Transverse colon (tissue), 4 donors: Measurements from ENCODE around the gene ADIPOR1. TPM values are rescaled to one million over a fixed set of nuclear protein-coding genes. Genes with fewer than 3 reads are reported as not detected.

Source experiments
- DNase-seq: peaks from one replicate; pipeline ENCODE4 v3.0.0-alpha.2; 2019
- H3K27ac ChIP-seq, 4 donors: fragments of 200-600 bp; sonication (generic); 2 replicates each; pipeline ENCODE4 v1.5.1; 2016 to 2018; ENCODE audit warnings: inconsistent platforms in 4 of 4
- H3K27me3 ChIP-seq: fragments of 200-600 bp; sonication (generic); 2 replicates; pipeline ENCODE4 v1.5.1; 2017; ENCODE audit warnings: inconsistent platforms
- H3K36me3 ChIP-seq, 4 donors: fragments of 200-600 bp; sonication (generic); 2 replicates each; pipeline ENCODE4 v1.5.1; 2017 to 2019; ENCODE audit warnings: inconsistent platforms in 4 of 4
- H3K4me1 ChIP-seq, 4 donors: fragments of 200-600 bp; sonication (generic); 2 replicates each; pipeline ENCODE4 v1.5.1; 2017 to 2020; ENCODE audit warnings: inconsistent platforms in 4 of 4
- H3K4me3 ChIP-seq, 4 donors: fragments of 200-600 bp; sonication (generic); 1 replicate in 1 of 4; 2 replicates in 3 of 4; pipeline versions ENCODE4 v1.5.1 to v1.6.1; 2017 to 2019; ENCODE audit warnings: inconsistent platforms in 4 of 4
- H3K9me3 ChIP-seq, 2 donors: fragments of 200-600 bp; sonication (generic); 2 replicates each; pipeline ENCODE4 v1.5.1; 2017 to 2019; ENCODE audit warnings: inconsistent platforms in 2 of 2
- EP300 ChIP-seq: sonication (generic); formaldehyde crosslinking; IDR thresholded peaks from one replicate; pipeline ENCODE4 v1.6.1; 2017; ENCODE audit warnings: antibody characterized with exemption, low read depth
- POLR2A ChIP-seq: fragments of 450-650 bp; IDR thresholded peaks from one replicate; pipeline ENCODE4 v1.6.1; 2016; ENCODE audit warnings: antibody characterized with exemption, mild to moderate bottlenecking, moderate library complexity
- POLR2AphosphoS5 ChIP-seq, 3 donors: sonication (generic); formaldehyde crosslinking; IDR thresholded peaks; one replicate each; pipeline ENCODE4 v1.6.1; 2016; ENCODE audit warnings: antibody characterized with exemption in 3 of 3
- WGBS, 2 donors: methylation state at CpG; one replicate each; pipeline ENCODE4 v1.1.5; 2018; ENCODE audit warnings: low coverage in 1 of 2; 5-methylcytosine and 5-hydroxymethylcytosine counted together
- in situ Hi-C, 4 donors: fragments of 200-750 bp; cut with MboI; loops; one replicate each; pipeline versions ENCODE4 v1.15.0 to v1.15.1; 2017; ENCODE audit warnings: low sequenced_read_pairs in 3 of 4, low pct_ligation_motif_present in 1 of 4, low pct_unique_long_range_greater_than_20kb in 1 of 4
- intact Hi-C: fragments of 100-400 bp; cut with DNase I; formaldehyde crosslinking; loops from one replicate; pipeline ENCODE4 v1.15.1; 2023; ENCODE audit warnings: low total_unique reads
- total RNA-seq, 4 donors: library from RNA; depleted of rRNA; stranded (reverse); fragments of >200 nt; gene quantifications; one replicate each; pipeline ENCODE4 v1.1.0, GENCODE V29; 2016
- TF ChIP-seq, protein P1 (sequence below), 5 experiments: fragments of 200-600 bp in 3 of 5; fragments of 450-650 bp in 2 of 5; sonication (generic) in 3 of 5; IDR thresholded peaks; 1 replicate in 2 of 5; 2 replicates in 3 of 5; pipeline ENCODE4 v1.5.1; 2016 to 2017; ENCODE audit warnings: antibody characterized with exemption in 5 of 5, inconsistent platforms in 3 of 5, mild to moderate bottlenecking in 2 of 5, moderate library complexity in 1 of 5

The ADIPOR1 gene
- total RNA-seq, 4 donors from 2014 or later = 19.1 to 103 (median 60.6) TPM

DNA sequence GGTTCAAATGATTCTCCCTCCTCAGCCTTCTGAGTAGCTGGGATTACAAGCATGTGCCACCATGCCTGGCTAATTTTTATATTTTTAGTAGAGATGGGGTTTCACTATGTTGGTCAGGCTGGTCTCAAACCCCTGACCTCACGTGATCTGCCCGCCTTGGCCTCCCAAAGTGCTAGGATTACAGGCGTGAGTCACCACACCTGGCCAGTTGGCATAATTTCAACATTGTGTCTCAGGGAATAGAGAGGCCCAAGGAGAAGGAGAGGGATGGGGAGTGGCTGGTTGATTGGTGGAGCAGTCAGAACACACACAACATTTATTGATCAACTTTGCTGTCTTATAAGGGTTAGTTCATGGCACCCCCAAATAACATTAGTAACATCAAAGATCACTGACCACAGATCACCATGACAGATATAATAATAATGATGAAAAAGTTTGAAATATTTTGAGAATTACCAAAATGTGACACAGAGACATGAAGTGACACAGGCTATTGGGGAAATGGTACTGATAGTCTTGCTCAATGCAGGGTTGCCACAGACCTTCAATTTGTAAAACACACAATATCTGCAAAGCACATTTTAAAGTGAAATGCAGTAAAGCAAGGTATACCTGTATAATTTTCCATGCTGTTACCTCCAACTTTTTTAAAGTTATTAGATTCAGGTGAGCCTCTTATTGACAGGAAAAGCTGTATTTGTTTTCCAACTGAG, 24.8 kb upstream of the ADIPOR1 start:
- TF ChIP-seq EP300 (no peak), POLR2A (no peak), POLR2AphosphoS5 (IDR thresholded peaks at IDR 0.05) (no peak)
- TF ChIP-seq, protein P1, sequence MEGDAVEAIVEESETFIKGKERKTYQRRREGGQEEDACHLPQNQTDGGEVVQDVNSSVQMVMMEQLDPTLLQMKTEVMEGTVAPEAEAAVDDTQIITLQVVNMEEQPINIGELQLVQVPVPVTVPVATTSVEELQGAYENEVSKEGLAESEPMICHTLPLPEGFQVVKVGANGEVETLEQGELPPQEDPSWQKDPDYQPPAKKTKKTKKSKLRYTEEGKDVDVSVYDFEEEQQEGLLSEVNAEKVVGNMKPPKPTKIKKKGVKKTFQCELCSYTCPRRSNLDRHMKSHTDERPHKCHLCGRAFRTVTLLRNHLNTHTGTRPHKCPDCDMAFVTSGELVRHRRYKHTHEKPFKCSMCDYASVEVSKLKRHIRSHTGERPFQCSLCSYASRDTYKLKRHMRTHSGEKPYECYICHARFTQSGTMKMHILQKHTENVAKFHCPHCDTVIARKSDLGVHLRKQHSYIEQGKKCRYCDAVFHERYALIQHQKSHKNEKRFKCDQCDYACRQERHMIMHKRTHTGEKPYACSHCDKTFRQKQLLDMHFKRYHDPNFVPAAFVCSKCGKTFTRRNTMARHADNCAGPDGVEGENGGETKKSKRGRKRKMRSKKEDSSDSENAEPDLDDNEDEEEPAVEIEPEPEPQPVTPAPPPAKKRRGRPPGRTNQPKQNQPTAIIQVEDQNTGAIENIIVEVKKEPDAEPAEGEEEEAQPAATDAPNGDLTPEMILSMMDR (IDR thresholded peaks at IDR 0.05) = no peak
- intact Hi-C loops = no loop called here
- WGBS, 2 donors = 56% methylated on average over 3 of the region's 3 CpGs; no CpG with 5 or more reads in 1 of the 2 donors
- no peaks in the 10 kb centered on the region for H3K9me3 ChIP-seq
- no peak for DNase-seq
- H3K27me3 ChIP-seq = no peaks in the 10 kb centered on the region
- no peak overlapping the region for H3K27ac ChIP-seq
- in situ Hi-C loops = loop anchor here in 1 of 4 donors (25.0 kb wide), 1 partner anchor 221 kb away; no protein-coding TSS in a partner anchor
- no peak overlapping the region for H3K4me3 ChIP-seq
- H3K36me3 ChIP-seq = no peaks in the 10 kb centered on the region
- no peaks in the 10 kb centered on the region for H3K4me1 ChIP-seq

DNA sequence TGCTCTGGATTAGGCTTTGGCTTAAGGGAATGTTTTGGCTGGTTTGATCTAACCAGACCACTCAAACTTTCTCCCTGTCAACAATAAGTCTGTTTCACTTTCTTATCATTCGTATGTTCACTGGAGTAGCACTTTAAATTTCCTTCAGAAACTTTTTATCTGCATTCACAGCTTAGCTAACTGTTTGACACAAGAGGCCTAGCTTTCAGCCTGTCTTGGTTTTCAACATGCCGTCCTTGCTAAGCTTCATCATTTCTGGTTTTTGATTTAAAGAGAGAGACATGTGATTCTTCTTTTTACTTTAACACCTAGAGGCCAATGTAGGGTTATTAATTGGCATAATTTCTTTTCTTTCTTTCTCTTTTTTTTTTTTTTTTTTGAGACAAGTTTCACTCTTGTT, 23.8 kb upstream of the ADIPOR1 start:
- in situ Hi-C loops (loop anchor here in 1 of 4 donors (25.0 kb wide), 1 partner anchor 220 kb away; no protein-coding TSS in a partner anchor), intact Hi-C loops (no loop called here)
- H3K27ac ChIP-seq = no peak overlapping the region
- no peaks in the 10 kb centered on the region for H3K4me1 ChIP-seq
- TF ChIP-seq, protein P1 (IDR thresholded peaks at IDR 0.05) = no peak
- TF ChIP-seq POLR2AphosphoS5 (IDR thresholded peaks at IDR 0.05) (no peak), POLR2A (no peak), EP300 (no peak)
- no peaks in the 10 kb centered on the region for H3K27me3 ChIP-seq
- WGBS, 2 donors = 83 to 92% methylated on average over 2 of the region's 2 CpGs
- no peaks in the 10 kb centered on the region for H3K36me3 ChIP-seq
- no peaks in the 10 kb centered on the region for H3K9me3 ChIP-seq
- H3K4me3 ChIP-seq = no peak overlapping the region
- no peak for DNase-seq

DNA sequence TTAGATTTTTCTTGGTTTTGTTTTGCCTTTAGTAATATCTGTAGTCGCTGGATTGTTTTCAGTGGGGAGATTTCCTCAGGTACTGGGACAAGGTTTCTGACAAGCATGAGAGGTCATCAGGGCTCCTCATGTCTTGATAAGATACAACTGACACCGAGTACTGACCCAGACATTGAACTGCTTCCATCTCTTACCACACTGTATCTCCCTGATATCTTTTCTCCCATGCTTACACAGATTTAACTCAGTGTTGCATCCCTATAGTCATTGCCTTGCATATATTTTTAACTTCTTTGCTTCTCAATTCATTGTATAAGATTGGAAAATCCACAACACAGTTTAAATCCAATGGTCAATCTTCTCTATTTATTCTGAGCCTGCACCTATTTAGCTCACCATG, 21.3 kb upstream of the ADIPOR1 start:
- Histone ChIP-seq H3K9me3 (no peaks in the 10 kb centered on the region), H3K27ac (no peak overlapping the region), H3K27me3 (peaks cover 15% of the 10 kb centered on the region), H3K4me3 (no peak overlapping the region), H3K36me3 (no peaks in the 10 kb centered on the region), H3K4me1 (no peaks in the 10 kb centered on the region)
- in situ Hi-C loops (loop anchor here in 1 of 4 donors (25.0 kb wide), 1 partner anchor 217 kb away; no protein-coding TSS in a partner anchor), intact Hi-C loops (no loop called here)
- no peak for TF ChIP-seq POLR2A
- no peak for TF ChIP-seq POLR2AphosphoS5 (IDR thresholded peaks at IDR 0.05)
- TF ChIP-seq EP300 = no peak
- TF ChIP-seq, protein P1 (IDR thresholded peaks at IDR 0.05) = no peak
- no peak for DNase-seq
- WGBS, 2 donors = 87 to 92% methylated on average over 2 of the region's 2 CpGs

DNA sequence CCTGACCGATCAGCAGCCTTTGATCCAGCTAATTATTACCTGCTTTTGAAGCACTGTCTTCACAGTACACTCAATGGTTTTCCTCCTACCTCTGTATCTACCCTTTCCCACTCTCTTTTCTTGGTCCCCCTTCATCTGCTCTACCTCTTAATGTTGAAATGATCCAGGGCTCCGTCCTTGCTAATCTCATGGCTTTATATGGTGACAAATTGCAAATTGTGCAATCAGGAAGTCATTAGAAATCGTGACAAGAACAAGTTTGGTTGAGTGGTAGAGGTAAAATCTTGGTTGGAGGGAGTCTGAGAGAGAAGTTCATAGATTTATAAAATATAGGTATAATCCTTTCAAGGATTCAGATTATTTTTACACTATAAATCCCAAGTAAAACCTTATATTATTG, 18.5 kb upstream of the ADIPOR1 start:
- Histone ChIP-seq H3K9me3 (no peaks in the 10 kb centered on the region), H3K4me1 (no peaks in the 10 kb centered on the region), H3K36me3 (no peaks in the 10 kb centered on the region), H3K27me3 (peaks cover 15% of the 10 kb centered on the region), H3K27ac (no peak overlapping the region), H3K4me3 (no peak overlapping the region)
- intact Hi-C loops (no loop called here), in situ Hi-C loops (loop anchor here in 1 of 4 donors (25.0 kb wide), 1 partner anchor 214 kb away; no protein-coding TSS in a partner anchor)
- 22 to 39% methylated on average over 3 of the region's 3 CpGs for WGBS, 2 donors
- no peak for DNase-seq
- TF ChIP-seq POLR2A = no peak
- TF ChIP-seq, protein P1 (IDR thresholded peaks at IDR 0.05) = no peak
